Ishikawa (cell line): ENCODE data around the gene USP22.

Experiments used
- CEBPB ChIP-seq: IDR thresholded peaks from 2 replicates; pipeline ENCODE4 v1.6.1; 2012
- CREB1 ChIP-seq: IDR thresholded peaks from 2 replicates; pipeline ENCODE4 v1.6.1; 2012; ENCODE audit warnings: low read depth
- EGR1 ChIP-seq: IDR thresholded peaks from 2 replicates; pipeline ENCODE4 v1.6.1; 2012
- EP300 ChIP-seq: IDR thresholded peaks from 2 replicates; pipeline ENCODE4 v1.6.1; 2012; ENCODE audit warnings: borderline replicate concordance
- FOXM1 ChIP-seq: IDR thresholded peaks from 2 replicates; pipeline ENCODE4 v1.6.1; 2012; ENCODE audit warnings: low read depth, borderline replicate concordance
- NFIC ChIP-seq: IDR thresholded peaks from 2 replicates; pipeline ENCODE4 v1.6.1; 2012
- RAD21 ChIP-seq: IDR thresholded peaks from 2 replicates; pipeline ENCODE4 v1.6.1; 2012; ENCODE audit warnings: low read depth
- TAF1 ChIP-seq: IDR thresholded peaks from 2 replicates; pipeline ENCODE4 v1.6.1; 2012; ENCODE audit warnings: low read depth, mild to moderate bottlenecking
- TCF12 ChIP-seq: IDR thresholded peaks from 2 replicates; pipeline ENCODE4 v1.6.1; 2012; ENCODE audit warnings: low read depth
- TEAD4 ChIP-seq: IDR thresholded peaks from 2 replicates; pipeline ENCODE4 v1.6.1; 2012
- USF1 ChIP-seq: IDR thresholded peaks from 2 replicates; pipeline ENCODE4 v1.6.1; 2012
- YY1 ChIP-seq: IDR thresholded peaks from 2 replicates; pipeline ENCODE4 v1.6.1; 2012; ENCODE audit warnings: low read depth
- ZBTB7A ChIP-seq: IDR thresholded peaks from 2 replicates; pipeline ENCODE4 v1.6.1; 2012; ENCODE audit warnings: low read depth
- TF ChIP-seq, protein P1 (sequence below): IDR thresholded peaks from 2 replicates; pipeline ENCODE4 v1.6.1; 2012
- TF ChIP-seq, protein P2 (sequence below): IDR thresholded peaks from 2 replicates; pipeline ENCODE4 v1.6.1; 2012; ENCODE audit warnings: low read depth, mild to moderate bottlenecking

The USP22 gene

GRCh38 chr17:21042458-21043295, at the start of gene USP22:
TSS of gene USP22 (minus strand) at chr17:21043011. CDS start at chr17:21042835, 176 bp downstream.
- TF ChIP-seq ZBTB7A = no peak
- no peak for TF ChIP-seq USF1
- peak; percentile 47; the same call in 1 of the 2 replicates for TF ChIP-seq TAF1
- TF ChIP-seq, protein P1, sequence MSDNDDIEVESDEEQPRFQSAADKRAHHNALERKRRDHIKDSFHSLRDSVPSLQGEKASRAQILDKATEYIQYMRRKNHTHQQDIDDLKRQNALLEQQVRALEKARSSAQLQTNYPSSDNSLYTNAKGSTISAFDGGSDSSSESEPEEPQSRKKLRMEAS = peak; percentile 27; the same call in 1 of the 2 replicates
- no peak for TF ChIP-seq EP300
- TF ChIP-seq TCF12 = no peak
- no peak for TF ChIP-seq TEAD4
- no peak for TF ChIP-seq FOXM1
- TF ChIP-seq EGR1 = no peak
- no peak for TF ChIP-seq CEBPB
- TF ChIP-seq CREB1 = no peak
- 0 out of 2 replicates have a peak, but pooled peaks have one; percentile 21 for TF ChIP-seq YY1
- TF ChIP-seq NFIC = peak; percentile 24; the same call in 1 of the 2 replicates
- TF ChIP-seq, protein P2, sequence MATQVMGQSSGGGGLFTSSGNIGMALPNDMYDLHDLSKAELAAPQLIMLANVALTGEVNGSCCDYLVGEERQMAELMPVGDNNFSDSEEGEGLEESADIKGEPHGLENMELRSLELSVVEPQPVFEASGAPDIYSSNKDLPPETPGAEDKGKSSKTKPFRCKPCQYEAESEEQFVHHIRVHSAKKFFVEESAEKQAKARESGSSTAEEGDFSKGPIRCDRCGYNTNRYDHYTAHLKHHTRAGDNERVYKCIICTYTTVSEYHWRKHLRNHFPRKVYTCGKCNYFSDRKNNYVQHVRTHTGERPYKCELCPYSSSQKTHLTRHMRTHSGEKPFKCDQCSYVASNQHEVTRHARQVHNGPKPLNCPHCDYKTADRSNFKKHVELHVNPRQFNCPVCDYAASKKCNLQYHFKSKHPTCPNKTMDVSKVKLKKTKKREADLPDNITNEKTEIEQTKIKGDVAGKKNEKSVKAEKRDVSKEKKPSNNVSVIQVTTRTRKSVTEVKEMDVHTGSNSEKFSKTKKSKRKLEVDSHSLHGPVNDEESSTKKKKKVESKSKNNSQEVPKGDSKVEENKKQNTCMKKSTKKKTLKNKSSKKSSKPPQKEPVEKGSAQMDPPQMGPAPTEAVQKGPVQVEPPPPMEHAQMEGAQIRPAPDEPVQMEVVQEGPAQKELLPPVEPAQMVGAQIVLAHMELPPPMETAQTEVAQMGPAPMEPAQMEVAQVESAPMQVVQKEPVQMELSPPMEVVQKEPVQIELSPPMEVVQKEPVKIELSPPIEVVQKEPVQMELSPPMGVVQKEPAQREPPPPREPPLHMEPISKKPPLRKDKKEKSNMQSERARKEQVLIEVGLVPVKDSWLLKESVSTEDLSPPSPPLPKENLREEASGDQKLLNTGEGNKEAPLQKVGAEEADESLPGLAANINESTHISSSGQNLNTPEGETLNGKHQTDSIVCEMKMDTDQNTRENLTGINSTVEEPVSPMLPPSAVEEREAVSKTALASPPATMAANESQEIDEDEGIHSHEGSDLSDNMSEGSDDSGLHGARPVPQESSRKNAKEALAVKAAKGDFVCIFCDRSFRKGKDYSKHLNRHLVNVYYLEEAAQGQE = no peak
- TF ChIP-seq RAD21 = no peak

- TF ChIP-seq ZBTB7A = no peak
Observed at GRCh38 chr17:21090902-21091618, 48.2 kb upstream of the USP22 start.

DNA sequence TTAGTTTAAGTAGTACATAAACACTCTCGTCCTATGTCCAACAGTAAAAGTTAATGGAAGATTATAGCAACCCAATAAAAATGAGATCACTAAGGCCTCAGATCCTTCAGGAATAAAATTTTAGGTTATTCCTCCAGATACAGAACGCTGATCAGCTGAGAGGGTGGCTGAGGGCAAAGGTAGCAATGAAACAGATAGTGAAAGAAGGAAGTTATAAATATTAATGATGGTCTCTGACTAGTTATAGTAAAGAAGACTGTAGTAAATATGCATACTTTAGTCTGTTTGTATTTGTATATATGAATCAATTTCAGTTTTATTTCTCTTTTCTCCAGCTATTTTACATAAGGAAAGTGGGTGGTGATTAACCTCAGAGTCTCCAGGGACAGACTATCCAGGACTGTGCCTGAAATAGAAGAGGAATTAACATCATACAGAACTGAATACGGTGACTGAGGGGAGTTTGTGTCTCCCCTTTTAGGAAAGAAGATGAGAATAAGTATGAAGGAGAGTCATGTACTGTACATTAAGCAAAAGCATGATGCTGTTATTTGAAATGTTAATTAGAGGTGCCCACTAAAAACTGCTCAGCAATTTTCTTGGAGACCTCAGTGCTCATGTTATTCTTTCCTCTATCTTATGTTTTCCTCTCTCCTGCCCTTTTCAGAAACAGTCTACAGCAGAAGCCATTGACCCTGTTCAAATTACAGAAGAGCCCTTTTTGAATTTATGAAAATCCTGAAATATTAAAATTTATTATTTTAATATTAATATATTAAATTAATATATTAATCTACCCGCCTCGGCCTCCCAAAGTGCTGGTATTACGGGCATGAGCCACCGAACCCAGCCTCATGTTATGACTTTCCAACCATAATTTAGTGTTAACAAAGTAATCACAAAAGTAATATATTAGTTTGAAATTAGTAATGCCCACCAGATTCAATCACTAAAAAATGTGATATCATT, 47.4 kb upstream of the USP22 start:
- no peak for TF ChIP-seq EGR1
- TF ChIP-seq CREB1 = no peak
- TF ChIP-seq USF1 = no peak
- TF ChIP-seq TAF1 = no peak
- no peak for TF ChIP-seq NFIC

- TF ChIP-seq CEBPB (no peak), YY1 (no peak), CREB1 (no peak), TAF1 (no peak)
- TF ChIP-seq, protein P1 = no peak
- TF ChIP-seq, protein P2 = no peak
Observed at GRCh38 chr17:21089145-21089544, 46.3 kb upstream of the USP22 start.

DNA sequence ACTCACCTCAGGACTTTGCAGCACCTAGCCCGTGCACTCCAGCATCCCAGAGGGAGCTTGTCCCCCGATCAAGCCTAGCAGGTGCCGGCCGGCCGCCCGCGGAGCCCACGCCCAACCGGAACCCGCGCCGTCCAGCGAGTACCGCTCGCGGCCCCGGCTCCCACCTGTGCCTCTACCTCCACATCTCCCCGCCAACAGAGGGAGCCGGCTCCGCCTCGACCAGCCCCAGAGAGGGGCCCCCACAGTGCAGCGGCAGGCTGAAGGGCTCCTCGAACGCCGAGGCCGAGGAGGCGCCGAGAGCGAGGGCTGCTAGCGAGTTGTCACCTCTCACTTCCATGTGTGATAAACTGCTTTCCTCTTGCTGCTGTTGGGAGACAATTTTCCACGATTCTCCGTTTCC, 42.9 kb upstream of the USP22 start:
- TF ChIP-seq NFIC (no peak), CREB1 (no peak), FOXM1 (no peak), TCF12 (no peak), USF1 (no peak), CEBPB (no peak), TEAD4 (no peak), EP300 (no peak), RAD21 (no peak)
- TF ChIP-seq, protein P1 = no peak
